KMS-11 (cell line): ENCODE results near the gene SIRPA.

Source experiments
- H2AFZ ChIP-seq: fragments of 200-600 bp; sonication (generic); 2 replicates; pipeline ENCODE4 v1.6.1; 2016; ENCODE audit warnings: antibody characterized with exemption, mixed run types, low read depth
- H3K27ac ChIP-seq: fragments of 200-600 bp; sonication (generic); 2 replicates; pipeline ENCODE4 v1.6.1; 2016; ENCODE audit warnings: mild to moderate bottlenecking, mixed run types
- H3K27me3 ChIP-seq: fragments of 200-600 bp; sonication (generic); 2 replicates; pipeline ENCODE4 v1.6.1; 2017; ENCODE audit warnings: mild to moderate bottlenecking, low read depth, mixed run types, moderate library complexity; ENCODE audit not compliant: insufficient read depth
- H3K36me3 ChIP-seq: fragments of 200-600 bp; sonication (generic); 2 replicates; pipeline ENCODE4 v1.6.1; 2017; ENCODE audit warnings: mild to moderate bottlenecking, mixed run types; ENCODE audit not compliant: insufficient read depth
- H3K4me1 ChIP-seq: fragments of 200-600 bp; sonication (generic); 2 replicates; pipeline ENCODE4 v1.6.1; 2016; ENCODE audit warnings: mild to moderate bottlenecking, low read depth, mixed run types; ENCODE audit not compliant: poor library complexity, severe bottlenecking
- H3K4me2 ChIP-seq: fragments of 200-600 bp; sonication (generic); 2 replicates; pipeline ENCODE4 v1.7.0; 2016; ENCODE audit warnings: mild to moderate bottlenecking, mixed run types
- H3K4me3 ChIP-seq: fragments of 200-600 bp; sonication (generic); IDR thresholded peaks from 2 replicates; pipeline ENCODE4 v1.6.1; 2017; ENCODE audit warnings: low read depth, low read length, mixed read lengths; ENCODE audit not compliant: insufficient read depth
- H3K79me2 ChIP-seq: fragments of 200-600 bp; sonication (generic); 2 replicates; pipeline ENCODE4 v1.6.1; 2016; ENCODE audit warnings: low read depth, mixed run types; ENCODE audit not compliant: insufficient read depth
- H3K9ac ChIP-seq: fragments of 200-600 bp; sonication (generic); 2 replicates; pipeline ENCODE4 v1.6.1; 2016; ENCODE audit warnings: mild to moderate bottlenecking, mixed run types
- H4K20me1 ChIP-seq: fragments of 200-600 bp; sonication (generic); 2 replicates; pipeline ENCODE4 v1.6.1; 2016; ENCODE audit warnings: mild to moderate bottlenecking, mixed run types; ENCODE audit not compliant: insufficient read depth
- CTCF ChIP-seq: fragments of 200-600 bp; sonication (generic); conservative IDR thresholded peaks from 2 replicates; pipeline ENCODE4 v1.6.1; 2017; ENCODE audit warnings: low read depth, mild to moderate bottlenecking, antibody characterized with exemption, low read length, moderate library complexity, mixed read lengths

The SIRPA gene

GRCh38 chr20:1896484-1897258 lies 1.5 kb downstream of the SIRPA start:
- Histone ChIP-seq H3K27me3 (no peaks in the 10 kb centered on the region), H3K4me2 (no peak overlapping the region), H3K79me2 (no peaks in the 10 kb centered on the region), H3K9ac (no peak overlapping the region), H4K20me1 (no peaks in the 10 kb centered on the region), H3K36me3 (no peaks in the 10 kb centered on the region), H3K4me3 (no peak overlapping the region), H3K27ac (no peak overlapping the region), H3K4me1 (no peaks in the 10 kb centered on the region), H2AFZ (no peak overlapping the region)
- no peak for TF ChIP-seq CTCF

GRCh38 chr20:1897541-1897940 lies 2.3 kb downstream of the SIRPA start:
- Histone ChIP-seq H3K79me2 (no peaks in the 10 kb centered on the region), H3K4me2 (no peak overlapping the region), H3K4me1 (no peaks in the 10 kb centered on the region), H3K36me3 (no peaks in the 10 kb centered on the region), H2AFZ (no peak overlapping the region), H3K9ac (no peak overlapping the region), H3K27me3 (no peaks in the 10 kb centered on the region), H4K20me1 (no peaks in the 10 kb centered on the region), H3K27ac (no peak overlapping the region), H3K4me3 (no peak overlapping the region)
- TF ChIP-seq CTCF: no peak

- H3K27ac ChIP-seq: no peak overlapping the region
- H3K4me2 ChIP-seq: no peak overlapping the region
- no peak for TF ChIP-seq CTCF
Observed at GRCh38 chr20:1897965-1898464, 2.8 kb downstream of the SIRPA start.

GRCh38 chr20:1898482-1899240 lies 3.5 kb downstream of the SIRPA start:
- Histone ChIP-seq H3K4me1 (no peaks in the 10 kb centered on the region), H4K20me1 (no peaks in the 10 kb centered on the region), H3K9ac (no peak overlapping the region), H3K4me2 (no peak overlapping the region), H3K79me2 (no peaks in the 10 kb centered on the region), H3K36me3 (no peaks in the 10 kb centered on the region), H3K4me3 (no peak overlapping the region), H3K27ac (no peak overlapping the region), H3K27me3 (no peaks in the 10 kb centered on the region), H2AFZ (no peak overlapping the region)
- no peak for TF ChIP-seq CTCF

More at GRCh38 chr20:1897965-1898464, 2.8 kb downstream of the SIRPA start:
- H3K4me1 ChIP-seq: no peaks in the 10 kb centered on the region
- H3K4me3 ChIP-seq: no peak overlapping the region
- H2AFZ ChIP-seq: no peak overlapping the region
- H3K36me3 ChIP-seq: no peaks in the 10 kb centered on the region
- H3K9ac ChIP-seq: no peak overlapping the region
- no peaks in the 10 kb centered on the region for H3K27me3 ChIP-seq
- no peaks in the 10 kb centered on the region for H4K20me1 ChIP-seq
- no peaks in the 10 kb centered on the region for H3K79me2 ChIP-seq
